GM18907 (cell line): ENCODE results near the gene RS1.

ENCODE experiments used
- ATAC-seq: cut with Tn5 transposase; IDR thresholded peaks from one replicate; pipeline ENCODE4 v1.9.1; 2021; ENCODE audit warnings: mild to moderate bottlenecking, moderate library complexity; ENCODE audit not compliant: unreplicated experiment

Gene RS1

GRCh38 chrX:18668071-18668835 lies 3.7 kb downstream of the RS1 start:
- ATAC-seq, result no peak

DNA sequence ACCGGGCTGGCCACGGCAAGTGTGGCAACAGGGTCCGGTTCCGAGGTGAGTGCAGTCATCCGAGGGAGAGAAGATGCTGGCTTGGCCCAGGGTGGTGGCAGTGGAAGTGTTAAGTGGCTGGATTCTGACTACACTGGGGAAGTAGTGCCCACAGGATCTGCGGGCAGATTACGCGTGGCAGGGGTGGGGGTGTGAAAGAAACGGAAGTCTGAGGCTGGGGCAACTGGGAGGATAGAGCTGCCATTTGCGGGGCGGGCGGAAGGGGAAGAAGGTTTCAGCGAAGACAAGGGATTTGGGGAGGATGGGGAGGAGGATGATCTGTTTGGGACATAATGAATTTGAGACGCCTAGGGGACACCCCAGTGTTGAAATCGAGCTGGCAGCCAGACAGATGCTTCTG lies 5.3 kb downstream of the RS1 start:
- ATAC-seq, result no peak

DNA sequence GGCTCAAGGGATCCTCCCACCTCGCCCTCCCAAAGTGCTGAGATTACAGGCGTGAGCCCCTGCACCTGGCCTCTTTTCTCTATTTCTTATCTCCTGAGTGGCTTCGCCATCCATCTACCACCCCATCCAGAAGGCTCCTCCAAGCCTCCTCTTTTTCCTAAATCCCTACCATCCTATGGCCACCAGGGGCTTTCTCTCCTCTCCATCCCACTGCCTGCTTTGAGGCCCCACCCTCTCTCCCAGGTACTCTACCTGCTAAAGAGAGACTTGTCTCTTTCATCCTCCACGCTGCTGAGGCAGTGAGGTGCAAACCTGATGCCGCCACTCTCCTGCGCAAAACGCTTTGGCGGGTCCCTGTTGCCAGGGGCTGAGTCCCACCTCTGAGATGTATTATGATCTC lies 7.0 kb downstream of the RS1 start:
- ATAC-seq, result no peak

DNA sequence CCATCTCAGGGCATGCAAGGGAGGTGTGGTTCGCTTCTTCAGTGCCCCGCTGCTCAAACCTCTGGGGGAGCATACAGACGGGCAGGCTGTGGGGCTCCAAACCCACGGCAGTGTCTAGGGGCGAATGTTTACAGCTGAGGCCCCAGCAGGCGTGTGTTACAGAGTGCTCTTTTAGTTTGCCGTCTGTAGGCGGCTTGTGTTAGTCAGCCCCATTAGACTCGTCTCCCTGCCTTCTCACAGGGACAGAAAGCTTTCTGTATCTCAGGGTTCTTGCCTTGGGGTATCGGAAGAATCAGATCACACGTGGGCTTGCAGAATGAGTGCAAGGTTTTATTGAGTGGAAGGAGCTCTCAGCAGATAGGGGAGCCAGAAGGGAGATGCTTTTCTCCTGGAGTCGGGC lies 10.6 kb downstream of the RS1 start:
- no peak for ATAC-seq

DNA sequence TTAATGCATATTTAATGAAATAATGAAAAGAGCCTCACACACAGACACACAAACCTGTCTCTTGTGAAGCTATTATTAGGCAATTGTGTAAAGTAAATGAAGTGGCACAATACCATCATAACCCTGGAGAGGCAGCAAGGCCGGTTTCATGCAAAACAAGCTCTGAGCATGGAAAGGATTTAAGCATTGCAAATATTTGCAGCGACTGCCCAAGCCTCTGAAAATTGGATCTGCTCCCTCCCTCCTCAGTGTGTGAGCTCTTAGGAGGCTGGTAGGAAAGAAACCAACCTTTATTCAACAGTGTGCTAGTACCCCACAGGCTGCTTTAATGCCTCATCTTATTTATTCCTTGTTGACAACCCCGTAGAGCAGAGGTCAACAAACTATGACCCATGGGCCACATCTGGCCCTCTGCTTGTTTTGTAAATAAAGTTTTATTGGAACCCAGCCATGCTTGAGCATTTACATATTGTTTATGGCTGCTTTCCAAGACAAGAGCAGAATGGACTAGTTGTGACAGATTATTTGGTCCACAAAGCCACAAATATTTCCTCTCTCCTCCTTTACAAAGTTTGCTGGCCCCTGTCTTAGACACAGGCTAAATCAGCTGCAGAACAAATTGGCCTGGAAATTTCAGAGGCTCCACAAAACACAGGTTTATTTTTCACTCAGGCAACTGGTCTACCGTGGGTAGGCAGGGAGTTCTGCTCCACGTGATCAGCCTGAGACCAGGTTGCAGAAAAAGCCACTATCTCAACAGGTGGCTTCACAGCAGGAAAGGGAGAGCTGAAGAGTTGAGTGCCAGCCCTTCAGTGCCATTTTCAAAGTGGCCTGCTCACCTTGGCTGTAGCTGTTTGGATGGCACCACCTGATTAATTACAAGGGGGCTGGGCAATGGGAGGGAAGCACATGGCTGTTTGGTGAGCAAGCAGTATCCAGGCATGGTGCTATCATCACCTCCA lies 16.8 kb downstream of the RS1 start:
- no peak for ATAC-seq

DNA sequence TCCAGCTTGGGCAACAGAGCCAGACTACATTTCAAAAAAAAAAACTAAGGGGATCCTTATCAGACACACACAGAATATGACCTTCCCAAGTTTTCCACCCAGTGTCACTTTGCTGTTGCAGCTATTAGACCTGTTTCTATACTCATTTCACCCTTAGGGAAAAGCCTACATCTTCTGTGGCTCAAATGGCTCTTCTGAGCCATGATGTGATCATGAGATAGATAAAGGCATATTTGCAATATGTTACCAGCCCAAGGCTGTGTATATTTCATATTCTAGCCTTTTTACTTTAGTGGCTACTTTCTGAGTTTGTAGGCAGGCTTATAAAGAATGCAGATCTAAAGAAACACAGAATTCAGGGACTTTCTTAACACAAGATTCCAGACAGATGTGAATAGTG lies 19.3 kb downstream of the RS1 start:
- no peak for ATAC-seq

- no peak for ATAC-seq
Observed at GRCh38 chrX:18650662-18651061, 21.2 kb downstream of the RS1 start.

DNA sequence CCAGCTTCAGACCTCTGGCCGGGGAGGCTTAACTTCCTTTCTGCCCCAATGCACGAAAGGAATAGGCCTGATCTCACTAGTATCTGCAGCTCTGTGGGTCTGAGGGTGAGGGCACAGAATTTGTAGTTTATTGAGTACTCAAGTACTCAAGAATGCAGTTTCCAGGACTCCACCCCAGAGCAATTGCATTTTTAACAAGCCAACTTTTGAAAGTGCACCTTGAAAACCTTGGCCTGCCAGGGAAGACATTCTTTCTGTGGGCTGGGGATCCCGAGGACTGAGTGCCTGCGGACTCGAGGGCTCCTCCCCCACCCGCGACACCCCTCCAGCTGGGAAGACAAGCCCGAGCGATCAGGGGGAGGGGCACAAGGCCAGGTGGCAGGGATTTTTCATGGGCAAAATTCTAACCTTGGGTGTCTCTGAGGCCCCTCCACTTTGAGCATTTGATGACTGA lies 22.4 kb downstream of the RS1 start:
- ATAC-seq, result no peak

GRCh38 chrX:18647621-18648020 lies 24.3 kb downstream of the RS1 start:
- no peak for ATAC-seq

- no peak for ATAC-seq
Observed at GRCh38 chrX:18643853-18644252, 28.1 kb downstream of the RS1 start.

DNA sequence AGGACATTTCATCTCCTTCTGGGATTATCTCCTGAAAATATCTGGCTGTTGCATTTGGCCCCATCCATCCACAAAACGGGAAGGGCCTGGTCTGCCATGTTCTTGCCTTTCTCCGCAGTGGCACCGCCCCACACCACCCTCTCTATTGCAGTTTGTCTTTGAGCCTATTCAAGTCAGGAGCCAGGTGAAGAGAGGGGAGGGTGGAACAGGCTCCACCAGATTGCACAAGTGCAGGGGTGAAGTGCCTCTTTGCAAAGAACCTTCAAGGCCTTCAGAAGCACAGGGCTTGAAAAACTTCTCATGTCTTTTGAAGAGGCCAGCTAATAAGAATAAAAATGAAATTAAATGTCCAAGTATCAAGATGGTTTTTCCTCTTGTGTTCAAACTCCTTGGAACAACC lies 28.7 kb downstream of the RS1 start:
- no peak for ATAC-seq

DNA sequence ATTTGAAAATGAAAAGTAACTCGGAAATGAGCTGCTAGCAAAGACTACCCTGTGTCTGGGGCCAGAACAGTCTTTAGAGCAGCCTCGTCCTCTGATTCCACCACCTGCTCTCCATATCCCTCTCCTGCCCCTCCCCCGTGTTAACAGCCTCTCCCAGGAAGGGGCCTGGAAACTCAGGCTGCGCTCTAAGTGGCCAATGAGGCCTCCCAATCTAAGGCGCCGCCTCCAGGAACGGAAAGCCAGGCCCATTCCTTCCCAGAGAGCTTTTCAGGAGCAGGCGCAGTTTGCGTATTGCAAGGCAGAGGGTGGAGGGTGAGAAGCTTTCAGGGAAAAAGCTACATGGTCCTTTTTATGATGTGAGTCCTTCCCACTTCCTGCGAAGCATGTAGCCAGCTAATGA lies 31.2 kb downstream of the RS1 start:
- no peak for ATAC-seq

DNA sequence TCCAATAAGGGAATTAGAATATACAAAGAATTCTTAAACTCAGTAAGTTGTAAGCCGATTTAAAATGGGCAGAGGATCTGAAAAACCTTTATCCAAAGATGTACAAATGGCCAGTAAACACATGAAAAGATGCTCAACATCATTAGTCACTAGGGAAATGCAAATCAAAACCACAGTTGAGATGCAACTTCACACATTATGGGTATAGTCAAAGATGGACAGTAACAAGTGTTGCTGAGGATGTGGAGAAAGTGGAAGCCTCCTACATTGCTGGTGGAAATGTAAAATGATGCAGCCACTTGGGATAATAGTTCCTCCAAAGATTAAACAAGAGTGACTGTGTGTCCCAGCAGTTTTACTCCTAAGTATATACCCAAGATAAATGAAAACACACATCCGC lies 32.6 kb downstream of the RS1 start:
- ATAC-seq, result no peak

DNA sequence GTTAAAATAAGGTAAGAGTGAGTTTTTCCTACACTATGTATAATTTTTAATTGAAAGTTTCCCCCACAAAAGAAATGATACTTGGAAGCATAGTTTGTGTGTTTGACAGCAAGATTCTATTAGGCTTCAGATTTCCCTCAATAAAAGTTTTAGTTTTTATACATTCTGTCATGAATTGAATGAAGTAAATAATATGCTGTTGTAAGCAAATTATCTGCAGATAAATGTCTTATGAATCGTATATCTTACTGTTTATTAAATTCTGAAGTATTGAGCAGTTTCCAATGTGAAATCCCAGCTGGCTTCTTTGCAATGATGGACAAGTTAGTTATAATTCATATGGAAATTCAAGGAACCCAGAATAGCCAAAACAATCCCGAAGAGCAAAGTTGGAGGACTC lies 33.5 kb downstream of the RS1 start:
- no peak for ATAC-seq

DNA sequence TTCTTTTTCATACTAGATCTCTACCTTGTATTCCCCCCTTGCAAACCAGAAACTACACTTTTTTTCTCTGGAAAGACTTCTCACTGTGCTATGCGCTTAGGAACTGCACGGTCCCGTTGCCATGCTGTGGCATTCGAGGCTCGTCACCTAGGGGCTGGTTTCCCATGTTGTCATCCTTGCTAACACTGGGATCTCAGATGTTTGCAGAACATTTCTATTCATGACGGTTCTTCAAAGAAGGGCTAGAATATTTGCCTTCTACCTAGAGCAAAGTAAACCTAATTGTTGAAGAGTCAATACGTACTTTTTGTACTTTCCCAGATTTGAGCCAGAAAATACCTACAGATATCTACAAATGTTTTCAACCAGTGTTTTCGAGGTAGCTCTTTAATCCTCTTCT lies 41.0 kb downstream of the RS1 start:
- no peak for ATAC-seq

DNA sequence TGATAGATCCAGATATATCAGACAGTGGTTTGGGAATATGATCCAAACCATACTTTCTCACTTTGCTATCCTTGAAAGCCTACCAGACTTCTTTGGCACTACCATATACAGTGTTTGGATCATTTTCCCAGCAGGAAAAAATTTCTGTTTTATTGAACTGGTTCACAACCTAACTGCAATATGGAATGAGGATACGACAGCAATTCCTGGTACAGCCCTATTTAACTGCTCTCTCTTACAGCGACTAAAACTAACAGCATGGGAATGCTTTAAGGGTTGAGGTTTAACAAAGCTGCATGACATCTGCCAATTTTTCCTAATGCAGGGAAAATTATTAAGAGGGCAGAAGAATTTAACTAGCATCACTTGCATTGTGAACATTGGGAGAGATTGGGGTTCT lies 47.3 kb downstream of the RS1 start:
- no peak for ATAC-seq

DNA sequence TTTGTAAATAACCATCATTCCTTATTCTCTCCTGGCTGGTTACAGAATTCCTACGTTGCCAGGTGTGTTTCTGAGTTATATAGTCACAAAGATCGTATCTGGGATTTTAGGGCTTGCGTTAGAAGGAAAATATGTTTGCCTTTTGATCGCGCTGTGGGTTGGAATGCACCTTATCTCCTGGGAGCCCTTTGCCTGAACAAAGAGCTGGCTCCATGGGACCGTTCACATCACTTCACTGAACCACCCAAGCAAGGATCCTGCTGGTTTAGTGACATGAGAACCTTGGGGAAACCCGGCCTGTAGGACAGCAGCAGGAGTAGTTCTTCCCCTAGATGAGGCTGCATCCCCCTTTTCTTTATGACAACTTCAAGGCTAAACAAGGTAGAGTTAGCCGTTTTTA lies 51.6 kb downstream of the RS1 start:
- no peak for ATAC-seq

DNA sequence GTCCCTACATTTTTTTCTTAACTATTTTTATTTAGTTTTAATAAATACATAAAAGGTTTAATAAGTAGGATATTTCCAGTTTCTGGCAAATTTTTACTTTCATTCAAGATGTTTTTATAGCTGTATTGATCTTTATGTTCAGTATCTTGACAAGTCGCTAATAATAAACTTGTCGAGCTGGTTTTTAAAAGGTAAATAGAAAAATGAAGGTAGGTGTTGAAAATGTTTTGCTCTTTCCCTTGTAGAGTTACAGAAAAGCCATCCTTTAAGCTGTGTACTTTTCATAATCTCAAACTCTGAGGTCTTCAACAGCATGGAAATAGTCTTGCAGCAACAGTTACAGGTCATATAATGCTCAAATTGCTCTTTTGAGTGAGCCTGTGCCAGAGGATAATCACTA lies 52.6 kb downstream of the RS1 start:
- no peak for ATAC-seq

DNA sequence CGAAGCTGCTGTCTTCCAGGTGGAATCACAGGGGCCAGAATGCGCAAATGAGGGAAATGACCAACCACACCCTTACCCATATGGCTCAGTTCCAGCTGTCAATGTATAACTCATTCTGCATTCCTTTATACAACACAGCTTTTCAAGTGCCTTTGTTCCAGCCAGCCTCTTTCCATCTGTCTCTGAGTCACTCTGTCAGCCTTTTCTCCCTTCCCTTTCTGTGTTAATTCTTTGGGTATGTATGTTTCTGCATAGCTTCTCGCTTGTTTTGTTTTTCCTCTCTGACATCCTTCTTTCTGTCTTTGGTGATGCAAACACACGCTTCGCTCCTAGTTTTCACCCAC lies 54.5 kb downstream of the RS1 start:
- ATAC-seq, result no peak

DNA sequence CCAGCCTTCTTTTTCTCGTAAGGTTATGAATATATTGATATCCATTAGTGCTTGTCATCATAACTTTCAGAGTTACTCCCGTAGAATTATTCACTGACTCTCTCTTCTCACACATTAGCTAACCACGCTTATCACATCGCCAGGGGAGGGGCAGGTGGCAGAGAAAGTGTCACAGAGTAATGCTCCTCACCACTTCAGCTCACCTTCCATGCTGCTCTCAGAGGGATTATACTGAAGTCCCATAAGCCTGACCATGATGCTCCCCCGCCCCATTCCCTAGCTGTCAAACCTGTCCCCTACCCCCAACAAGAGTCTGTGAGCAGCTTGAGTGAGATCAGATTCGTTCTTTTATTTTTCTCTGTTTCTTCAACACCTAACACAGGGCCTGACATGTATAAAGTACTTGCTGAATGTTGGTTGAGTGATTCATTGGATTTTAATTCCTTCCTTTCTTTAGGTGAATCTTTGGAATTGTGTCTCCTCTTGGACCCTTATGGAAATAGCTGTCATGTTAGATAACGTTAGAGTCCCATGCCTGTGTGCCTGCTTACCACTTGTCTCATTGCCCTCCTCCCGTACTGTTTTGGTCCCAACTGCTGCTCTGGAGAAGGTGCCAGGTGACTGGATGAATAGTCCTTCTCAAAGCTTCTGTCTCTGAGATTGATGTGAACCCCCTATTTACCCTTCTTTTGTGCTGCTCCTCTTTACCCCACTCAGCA lies 55.1 kb downstream of the RS1 start:
- no peak for ATAC-seq

DNA sequence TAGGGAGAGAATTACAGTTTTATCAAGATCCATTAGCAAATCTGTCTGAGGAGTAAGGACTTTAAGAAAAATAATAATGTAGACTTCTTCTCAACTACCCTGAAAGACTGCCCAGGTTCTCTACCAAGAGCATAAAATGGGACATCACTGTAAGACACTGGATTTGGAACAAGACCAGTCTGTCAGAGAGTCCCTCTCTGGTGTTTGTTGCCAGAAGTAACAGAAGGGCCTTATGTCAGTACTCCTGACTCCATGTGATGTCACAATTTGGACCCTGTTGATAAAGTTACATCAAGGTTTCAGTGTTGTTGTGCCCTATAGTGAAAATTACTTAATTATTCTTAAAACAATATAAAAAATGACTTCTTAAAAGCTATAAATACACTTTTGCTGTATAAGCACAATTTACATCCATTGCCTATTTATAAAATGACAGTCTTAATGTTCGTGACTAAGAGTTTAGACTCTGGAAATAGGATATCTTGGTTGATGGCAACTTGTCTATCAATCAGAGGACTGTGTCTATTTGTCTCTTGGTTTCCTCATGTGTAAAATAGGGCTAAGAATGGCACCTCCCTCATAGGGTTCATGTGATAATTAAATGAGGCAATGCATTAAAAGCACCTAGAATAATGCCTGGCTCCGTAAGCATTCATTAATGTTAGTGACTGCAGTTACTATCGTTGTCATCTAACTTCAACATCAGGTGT lies 57.8 kb downstream of the RS1 start:
- ATAC-seq, result no peak
